PFSK-1 (cell line): Measurements from ENCODE around the gene MEGF10.

Experiments
- POLR2AphosphoS5 ChIP-seq: IDR thresholded peaks from 2 replicates; pipeline ENCODE4 v1.6.1; 2012; ENCODE audit warnings: low read depth, mild to moderate bottlenecking, control low read depth, low read length, moderate library complexity
- REST ChIP-seq, 2 experiments: IDR thresholded peaks; 2 replicates each; pipeline versions ENCODE4 v1.6.1 to v1.8.0; 2011 to 2012; ENCODE audit warnings: low read depth in 2 of 2, low read length in 2 of 2, control low read depth in 1 of 2, inconsistent platforms in 1 of 2, mild to moderate bottlenecking in 1 of 2, moderate library complexity in 1 of 2; ENCODE audit not compliant: insufficient read depth in 1 of 2
- SIN3A ChIP-seq: IDR thresholded peaks from 2 replicates; pipeline ENCODE4 v1.6.1; 2012; ENCODE audit warnings: mild to moderate bottlenecking, low read length, moderate library complexity, borderline replicate concordance; ENCODE audit not compliant: insufficient read depth
- TAF1 ChIP-seq: IDR thresholded peaks from 2 replicates; pipeline ENCODE4 v1.6.1; 2012; ENCODE audit warnings: low read length, control low read depth, borderline replicate concordance; ENCODE audit not compliant: insufficient read depth

- TF ChIP-seq POLR2AphosphoS5, result no peak
- no peak for TF ChIP-seq REST (IDR thresholded peaks at IDR 0.05; ENCODE audit: insufficient read depth in 1 of 2, low read depth in 2 of 2, low read length in 2 of 2)
- no peak for TF ChIP-seq SIN3A
- TF ChIP-seq TAF1, result no peak
Observed at GRCh38 chr5:127320032-127320965, 29.7 kb downstream of the MEGF10 start.
